HuH-7 (cell line): ENCODE data around the gene IL31.
A peak's percentile ranks its signal among the peaks of the same experiment; 100 is the strongest.

Source experiments
- DNase-seq: peaks from one replicate; pipeline ENCODE4 v3.0.0; 2011; ENCODE audit warnings: low spot score

Gene IL31

GRCh38 chr12:122127839-122128238 lies 46.2 kb downstream of the IL31 start:
- no peak for DNase-seq

GRCh38 chr12:122126713-122127597 lies 47.1 kb downstream of the IL31 start:
- DNase-seq = no peak

- DNase-seq = no peak
Observed at GRCh38 chr12:122126342-122126635, 47.7 kb downstream of the IL31 start.

- no peak for DNase-seq
Observed at GRCh38 chr12:122125452-122126341, 48.3 kb downstream of the IL31 start.

- DNase-seq = no peak
Observed at GRCh38 chr12:122124370-122124769, 49.7 kb downstream of the IL31 start.

- no peak for DNase-seq
Observed at GRCh38 chr12:122123761-122124145, 50.3 kb downstream of the IL31 start.

- peak; percentile 70 for DNase-seq
Observed at GRCh38 chr12:122123051-122123760, 50.8 kb downstream of the IL31 start.
